ENCODE results near the gene GABRG2. TPM values are rescaled to one million over a fixed set of nuclear protein-coding genes. Genes with fewer than 3 reads are reported as not detected.
A peak's percentile ranks its signal among the peaks of the same experiment; 100 is the strongest.

The GABRG2 gene
- total RNA-seq, 2 donors from 2014 or later: 1.5 to 2.4 TPM

DNA sequence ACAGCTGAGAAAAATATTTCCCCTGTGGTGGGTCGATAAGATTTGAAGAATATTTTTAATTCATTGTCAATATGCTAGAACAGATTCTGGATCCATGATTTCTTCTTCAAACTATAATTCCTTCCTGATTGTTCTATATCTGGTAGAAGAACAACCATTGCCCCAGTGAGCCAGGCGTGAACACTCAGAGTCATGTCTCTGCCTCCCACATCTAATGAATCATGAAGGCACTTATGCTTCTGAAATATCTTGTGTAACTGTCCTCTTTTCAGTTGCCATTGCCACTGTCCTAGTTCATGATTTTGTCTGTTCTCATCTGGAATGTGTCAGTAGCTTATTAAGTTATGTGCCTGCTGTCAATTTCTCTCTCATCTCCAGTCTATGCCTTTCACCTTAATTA lies 40.0 kb downstream of the GABRG2 start:
- WGBS, 2 experiments (ENCODE audit: insufficient coverage in 1 of 2, insufficient read length in 1 of 2): 94 to 100% methylated on average over 1 of the region's 2 CpGs
- no peak overlapping the region for H3K4me3 Mint-ChIP-seq
- Histone ChIP-seq H3K27me3 (ENCODE audit: control insufficient read depth, insufficient read depth, low read length, poor library complexity, severe bottlenecking) (no peaks in the 10 kb centered on the region), H3K9ac (ENCODE audit: extremely low read depth, low read length, poor library complexity, severe bottlenecking) (no peak overlapping the region), H3K4me1 (ENCODE audit: control insufficient read depth, insufficient read depth, low read length) (no peaks in the 10 kb centered on the region), H3K4me3 (ENCODE audit: low read length) (no peak overlapping the region), H3K36me3 (ENCODE audit: control insufficient read depth, insufficient read depth, low read length) (no peaks in the 10 kb centered on the region), H3K9me3 (ENCODE audit: control insufficient read depth, low read length) (no peaks in the 10 kb centered on the region), H3K27ac (ENCODE audit: low read depth, low read length) (no peak overlapping the region)
- no peaks in the 10 kb centered on the region for H3K36me3 Mint-ChIP-seq (ENCODE audit: low read depth)
- TF ChIP-seq, protein P1, sequence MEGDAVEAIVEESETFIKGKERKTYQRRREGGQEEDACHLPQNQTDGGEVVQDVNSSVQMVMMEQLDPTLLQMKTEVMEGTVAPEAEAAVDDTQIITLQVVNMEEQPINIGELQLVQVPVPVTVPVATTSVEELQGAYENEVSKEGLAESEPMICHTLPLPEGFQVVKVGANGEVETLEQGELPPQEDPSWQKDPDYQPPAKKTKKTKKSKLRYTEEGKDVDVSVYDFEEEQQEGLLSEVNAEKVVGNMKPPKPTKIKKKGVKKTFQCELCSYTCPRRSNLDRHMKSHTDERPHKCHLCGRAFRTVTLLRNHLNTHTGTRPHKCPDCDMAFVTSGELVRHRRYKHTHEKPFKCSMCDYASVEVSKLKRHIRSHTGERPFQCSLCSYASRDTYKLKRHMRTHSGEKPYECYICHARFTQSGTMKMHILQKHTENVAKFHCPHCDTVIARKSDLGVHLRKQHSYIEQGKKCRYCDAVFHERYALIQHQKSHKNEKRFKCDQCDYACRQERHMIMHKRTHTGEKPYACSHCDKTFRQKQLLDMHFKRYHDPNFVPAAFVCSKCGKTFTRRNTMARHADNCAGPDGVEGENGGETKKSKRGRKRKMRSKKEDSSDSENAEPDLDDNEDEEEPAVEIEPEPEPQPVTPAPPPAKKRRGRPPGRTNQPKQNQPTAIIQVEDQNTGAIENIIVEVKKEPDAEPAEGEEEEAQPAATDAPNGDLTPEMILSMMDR (conservative IDR thresholded peaks at IDR 0.05): no peak
- no peaks in the 10 kb centered on the region for H3K9me3 Mint-ChIP-seq
- no peaks in the 10 kb centered on the region for H3K27me3 Mint-ChIP-seq (ENCODE audit: insufficient read depth)
- no peak overlapping the region for H3K27ac Mint-ChIP-seq
- no peak for DNase-seq
- H3K4me1 Mint-ChIP-seq: no peaks in the 10 kb centered on the region

DNA sequence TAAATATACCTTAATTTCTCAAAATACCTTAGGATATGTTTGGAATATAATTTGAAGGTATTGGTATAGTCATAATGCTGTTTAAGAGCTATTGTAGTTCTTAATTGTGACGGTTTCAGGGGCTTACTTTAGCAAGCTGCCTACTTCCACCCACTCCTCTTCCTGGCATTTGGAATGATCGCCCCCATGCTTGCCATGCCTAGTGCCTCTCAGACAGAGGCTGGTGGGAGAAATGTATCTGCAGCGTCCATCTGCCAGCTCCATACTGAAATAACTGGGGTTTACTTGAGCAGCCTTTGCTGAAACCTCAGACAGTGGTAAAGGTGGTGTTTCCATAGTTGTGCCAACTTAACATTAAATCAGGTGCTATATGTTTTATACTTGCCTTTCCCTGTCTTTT lies 52.2 kb downstream of the GABRG2 start:
- DNase-seq: no peak
- Mint-ChIP-seq H3K27me3 (ENCODE audit: insufficient read depth) (no peaks in the 10 kb centered on the region), H3K9me3 (no peaks in the 10 kb centered on the region), H3K4me1 (no peaks in the 10 kb centered on the region), H3K27ac (no peak overlapping the region), H3K4me3 (no peak overlapping the region), H3K36me3 (ENCODE audit: low read depth) (no peaks in the 10 kb centered on the region)
- H3K9ac ChIP-seq (ENCODE audit: extremely low read depth, low read length, poor library complexity, severe bottlenecking): no peak overlapping the region
- H3K9me3 ChIP-seq (ENCODE audit: control insufficient read depth, low read length): no peaks in the 10 kb centered on the region
- no peaks in the 10 kb centered on the region for H3K27me3 ChIP-seq (ENCODE audit: control insufficient read depth, insufficient read depth, low read length, poor library complexity, severe bottlenecking)
- H3K36me3 ChIP-seq (ENCODE audit: control insufficient read depth, insufficient read depth, low read length): no peaks in the 10 kb centered on the region
- no peak overlapping the region for H3K4me3 ChIP-seq (ENCODE audit: low read length)
- WGBS, 2 experiments (ENCODE audit: insufficient coverage in 1 of 2, insufficient read length in 1 of 2): 93% methylated on average over 3 of the region's 3 CpGs; no CpG with 5 or more reads in 1 of the 2 experiments
- H3K27ac ChIP-seq (ENCODE audit: low read depth, low read length): no peak overlapping the region
- no peaks in the 10 kb centered on the region for H3K4me1 ChIP-seq (ENCODE audit: control insufficient read depth, insufficient read depth, low read length)
- TF ChIP-seq, protein P1 (conservative IDR thresholded peaks at IDR 0.05): no peak

DNA sequence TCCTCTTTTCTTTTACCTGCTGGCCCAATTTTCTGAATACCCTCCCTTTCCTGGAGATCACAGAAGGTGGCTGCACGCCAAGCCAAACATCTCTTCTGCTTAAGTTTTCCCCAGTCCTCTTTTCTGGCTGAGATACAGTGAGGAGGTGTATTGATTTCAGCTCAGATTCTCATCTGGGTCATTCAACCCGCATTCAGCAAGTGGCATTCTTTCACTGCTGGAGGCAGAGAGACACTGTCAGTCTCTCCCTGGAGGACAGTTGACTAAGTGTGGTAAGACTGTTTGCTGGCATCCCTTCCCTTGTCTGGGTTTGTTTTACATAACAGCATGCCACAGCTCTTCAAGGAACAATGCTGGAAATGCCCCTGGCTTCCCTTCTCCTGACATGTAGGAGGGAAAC lies 60.5 kb downstream of the GABRG2 start:
- Histone ChIP-seq H3K9me3 (ENCODE audit: control insufficient read depth, low read length) (no peaks in the 10 kb centered on the region), H3K27ac (ENCODE audit: low read depth, low read length) (no peak overlapping the region), H3K36me3 (ENCODE audit: control insufficient read depth, insufficient read depth, low read length) (no peaks in the 10 kb centered on the region), H3K4me1 (ENCODE audit: control insufficient read depth, insufficient read depth, low read length) (peaks cover 3% of the 10 kb centered on the region), H3K9ac (ENCODE audit: extremely low read depth, low read length, poor library complexity, severe bottlenecking) (no peak overlapping the region), H3K4me3 (ENCODE audit: low read length) (no peak overlapping the region), H3K27me3 (ENCODE audit: control insufficient read depth, insufficient read depth, low read length, poor library complexity, severe bottlenecking) (no peaks in the 10 kb centered on the region)
- DNase-seq: peak; percentile 84
- Mint-ChIP-seq H3K27ac (no peak overlapping the region), H3K4me3 (no peak overlapping the region), H3K9me3 (no peaks in the 10 kb centered on the region), H3K4me1 (peaks cover 11% of the 10 kb centered on the region), H3K36me3 (ENCODE audit: low read depth) (no peaks in the 10 kb centered on the region), H3K27me3 (ENCODE audit: insufficient read depth) (no peaks in the 10 kb centered on the region)
- WGBS, 2 experiments (ENCODE audit: insufficient coverage in 1 of 2, insufficient read length in 1 of 2): 24% methylated on average over 2 of the region's 2 CpGs; no CpG with 5 or more reads in 1 of the 2 experiments
- TF ChIP-seq, protein P1 (conservative IDR thresholded peaks at IDR 0.05): no peak

All from endodermal cell (in vitro differentiated cells).